ENCODE data around the gene WWC1.

WWC1 gene

DNA sequence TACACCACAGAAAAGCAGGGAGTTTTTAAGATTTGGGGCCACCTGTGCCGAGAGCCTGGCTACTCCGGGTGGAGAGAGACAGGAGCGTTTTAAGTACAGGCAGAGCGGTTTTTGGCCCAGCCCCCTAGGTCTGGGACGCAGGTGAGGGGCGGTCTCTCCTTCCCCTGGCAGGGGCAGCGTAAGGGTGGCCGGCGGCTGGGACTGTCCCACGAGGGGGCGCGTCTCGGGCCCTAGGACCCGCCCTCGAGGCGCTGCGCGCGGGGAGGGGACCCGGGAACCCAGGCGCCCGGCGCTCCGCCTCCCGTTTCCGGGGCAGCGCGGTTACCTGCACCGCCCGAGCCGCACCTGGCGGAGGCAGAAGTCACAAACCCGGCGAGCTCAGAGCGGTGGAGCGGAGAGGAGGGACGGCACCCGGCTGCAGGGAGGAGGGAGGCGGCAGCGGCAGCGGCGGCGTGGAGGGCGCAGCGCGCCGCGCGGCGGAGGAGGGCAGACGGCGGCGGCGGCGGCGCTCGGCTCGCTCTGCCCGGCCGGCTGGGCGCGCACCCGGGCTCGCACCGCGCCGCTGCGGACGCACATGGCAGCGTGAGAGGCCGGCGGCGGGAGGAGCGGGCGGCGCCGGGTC is at the start of gene WWC1:
TSS of gene WWC1 (plus strand) at position 304 of the 622 bp plus-strand sequence. CDS start 508 bp downstream, outside the sequence.
- Mint-ChIP-seq H3K27me3 (peaks cover 14% of the 10 kb centered on the region), H3K4me3 (peak within 1 kb of the TSS; percentile 76), H3K27ac (no peak within 1 kb of the TSS), H3K9me3 (peaks cover 5% of the 10 kb centered on the region), H3K36me3 (no peaks in the 10 kb centered on the region), H3K4me1 (peaks cover 12% of the 10 kb centered on the region)
- DNase-seq (ENCODE audit: low spot score in 2 of 2): peak; percentile 53 to 56
- ATAC-seq (ENCODE audit: low read depth): peak; percentile 90

DNA sequence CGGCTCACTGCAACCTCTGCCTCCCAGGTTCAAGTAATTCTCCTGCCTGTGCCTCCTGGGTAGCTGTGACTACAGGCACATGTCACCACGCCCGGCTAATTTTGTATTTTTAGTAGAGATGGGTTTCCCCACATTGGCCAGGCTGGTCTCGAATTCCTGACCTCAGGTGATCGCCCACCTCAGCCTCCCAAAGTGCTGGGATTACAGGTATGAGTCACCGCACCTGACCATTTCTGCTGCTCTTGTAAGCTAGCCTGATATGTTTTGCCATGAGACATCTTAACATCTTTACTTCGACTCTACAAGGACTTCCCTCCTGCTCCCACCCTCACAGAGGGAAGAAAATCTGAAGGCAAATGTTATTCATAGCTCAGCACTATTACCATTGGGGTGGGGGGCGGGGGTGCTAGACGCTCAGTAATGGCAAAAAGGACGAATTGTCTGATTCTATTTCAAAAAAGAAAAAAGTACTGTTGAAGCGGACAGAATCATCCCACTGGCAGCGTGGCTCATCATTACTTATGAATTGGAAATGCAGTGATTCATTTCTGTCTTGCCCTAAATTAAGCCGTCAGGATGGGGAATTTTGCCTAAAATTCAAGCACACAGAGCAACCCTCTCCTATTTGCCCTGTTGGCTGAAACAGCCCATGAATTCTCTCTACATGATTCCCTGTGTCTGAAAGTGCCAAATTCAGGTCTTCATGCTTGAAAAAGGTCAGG is 46.4 kb upstream of the WWC1 start:
- H3K4me1 Mint-ChIP-seq: no peaks in the 10 kb centered on the region
- no peak for ATAC-seq (ENCODE audit: low read depth)
- peaks cover 7% of the 10 kb centered on the region for H3K27me3 Mint-ChIP-seq
- no peaks in the 10 kb centered on the region for H3K9me3 Mint-ChIP-seq
- DNase-seq (ENCODE audit: low spot score in 2 of 2): no peak
- H3K27ac Mint-ChIP-seq: no peak overlapping the region
- H3K4me3 Mint-ChIP-seq: no peak overlapping the region
- no peaks in the 10 kb centered on the region for H3K36me3 Mint-ChIP-seq

GRCh38 chr5:168249923-168250322 is 41.5 kb upstream of the WWC1 start:
- Mint-ChIP-seq H3K27me3 (peaks cover 7% of the 10 kb centered on the region), H3K9me3 (peaks cover 4% of the 10 kb centered on the region), H3K27ac (no peak overlapping the region), H3K4me3 (no peak overlapping the region), H3K36me3 (no peaks in the 10 kb centered on the region), H3K4me1 (peaks cover 4% of the 10 kb centered on the region)
- ATAC-seq (ENCODE audit: low read depth) (no peak), DNase-seq (ENCODE audit: low spot score in 2 of 2) (no peak)

DNA sequence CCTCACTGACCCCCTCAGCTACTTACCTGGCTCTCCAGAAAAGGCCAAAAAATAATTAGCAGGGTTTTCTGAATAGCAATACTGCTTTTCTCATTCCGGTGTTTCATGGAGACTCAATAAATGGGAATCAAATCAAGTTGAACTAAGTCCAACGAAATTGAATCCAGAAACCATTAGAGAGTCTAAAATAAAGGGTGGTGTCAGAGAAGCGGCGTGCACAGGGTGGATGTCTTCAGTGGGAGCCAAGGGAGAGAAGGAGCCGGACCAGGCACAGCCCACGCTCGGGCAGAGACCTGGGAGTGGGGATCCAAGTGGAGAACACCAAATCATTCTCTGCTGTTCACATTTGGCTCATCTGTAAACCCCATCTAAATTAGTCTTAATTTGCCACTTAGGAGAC is 40.2 kb upstream of the WWC1 start:
- Mint-ChIP-seq H3K4me1 (peaks cover 4% of the 10 kb centered on the region), H3K27ac (no peak overlapping the region), H3K4me3 (no peak overlapping the region), H3K9me3 (peaks cover 4% of the 10 kb centered on the region), H3K36me3 (no peaks in the 10 kb centered on the region), H3K27me3 (peaks cover 6% of the 10 kb centered on the region)
- no peak for DNase-seq (ENCODE audit: low spot score in 2 of 2)
- ATAC-seq (ENCODE audit: low read depth): no peak

DNA sequence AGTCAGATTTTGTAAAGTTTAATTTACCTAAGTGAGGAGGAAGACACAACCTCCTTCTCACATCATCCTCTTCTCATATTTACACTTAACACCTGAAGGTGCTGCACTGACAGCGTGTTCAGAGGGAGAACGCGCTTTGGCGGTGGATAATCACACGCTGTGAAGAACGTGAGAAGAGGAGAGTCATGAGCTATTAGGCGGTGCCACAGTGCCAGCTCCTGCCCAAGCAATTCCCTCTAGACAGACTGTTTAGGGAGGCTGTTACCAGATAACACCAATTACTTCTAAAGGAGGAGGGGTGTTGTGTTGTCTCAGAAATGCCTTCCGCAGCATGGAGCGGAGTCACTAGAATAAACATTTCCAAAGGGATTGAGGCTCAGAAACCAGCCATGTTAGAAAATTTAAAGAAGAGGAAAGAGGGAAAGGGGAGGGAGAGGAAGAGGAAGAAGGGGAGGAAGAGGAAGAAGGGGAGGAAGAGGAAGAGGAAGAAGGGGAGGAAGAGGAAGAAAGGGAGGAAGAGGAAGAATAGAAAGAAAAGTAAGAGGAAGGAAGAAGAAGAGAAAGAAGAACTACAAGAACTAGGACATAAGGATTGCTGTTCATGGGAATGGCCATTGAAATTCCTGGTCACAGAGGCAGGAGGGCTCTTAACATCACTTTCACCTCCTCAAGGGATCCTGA is 37.3 kb upstream of the WWC1 start:
- no peak for DNase-seq (ENCODE audit: low spot score in 2 of 2)
- H3K9me3 Mint-ChIP-seq: peaks cover 4% of the 10 kb centered on the region
- H3K4me3 Mint-ChIP-seq: no peak overlapping the region
- no peaks in the 10 kb centered on the region for H3K36me3 Mint-ChIP-seq
- peaks cover 4% of the 10 kb centered on the region for H3K4me1 Mint-ChIP-seq
- no peak for ATAC-seq (ENCODE audit: low read depth)
- H3K27me3 Mint-ChIP-seq: peaks cover 15% of the 10 kb centered on the region
- H3K27ac Mint-ChIP-seq: no peak overlapping the region

DNA sequence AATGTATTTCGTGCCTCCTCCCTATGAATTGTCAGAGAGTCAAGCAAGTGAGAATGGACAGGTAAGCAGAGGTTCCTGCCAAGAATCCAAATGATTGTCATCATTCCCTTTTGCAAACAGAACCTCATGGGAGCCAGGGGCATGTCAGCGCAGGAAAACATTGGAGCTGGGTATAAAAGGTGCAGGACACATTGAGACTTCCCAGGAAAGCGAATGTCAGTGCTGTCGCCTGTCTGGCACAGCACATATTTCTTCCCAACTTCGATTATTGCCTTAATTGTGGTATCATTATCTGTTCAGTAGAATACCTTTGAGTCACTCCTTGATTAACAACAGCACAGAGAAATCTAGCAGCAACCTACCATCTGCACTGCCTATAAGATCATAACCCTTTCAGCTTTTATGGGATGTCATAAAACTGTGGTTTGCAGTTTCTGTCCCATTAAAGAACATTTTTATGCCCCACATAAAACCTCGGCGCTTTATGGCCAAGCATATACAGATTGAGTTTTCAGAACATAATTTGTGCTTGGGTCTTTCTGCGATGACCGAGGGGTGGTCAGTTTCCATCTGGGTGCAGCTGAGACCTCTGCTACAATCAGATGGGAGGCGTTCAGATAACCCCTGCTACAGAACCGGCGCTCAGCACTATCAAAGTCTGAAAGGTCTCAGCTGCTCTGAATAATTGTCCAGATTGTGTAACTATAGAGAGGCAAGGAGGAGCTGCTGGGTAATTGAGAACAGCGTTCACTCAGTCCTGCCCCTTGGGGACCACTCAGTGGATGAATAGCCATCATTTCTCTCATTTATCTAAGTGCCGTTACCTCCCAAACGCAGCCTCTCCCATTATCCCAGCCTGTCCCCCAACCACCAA is 30.9 kb upstream of the WWC1 start:
- Mint-ChIP-seq H3K9me3 (no peaks in the 10 kb centered on the region), H3K36me3 (no peaks in the 10 kb centered on the region), H3K27me3 (peaks cover 16% of the 10 kb centered on the region), H3K4me3 (no peak overlapping the region), H3K27ac (no peak overlapping the region), H3K4me1 (no peaks in the 10 kb centered on the region)
- ATAC-seq (ENCODE audit: low read depth) (no peak), DNase-seq (ENCODE audit: low spot score in 2 of 2) (no peak)

GRCh38 chr5:168261227-168261571 is 30.2 kb upstream of the WWC1 start:
- Mint-ChIP-seq H3K27me3 (peaks cover 16% of the 10 kb centered on the region), H3K4me1 (no peaks in the 10 kb centered on the region), H3K36me3 (no peaks in the 10 kb centered on the region), H3K4me3 (no peak overlapping the region), H3K27ac (no peak overlapping the region), H3K9me3 (no peaks in the 10 kb centered on the region)
- DNase-seq (ENCODE audit: low spot score in 2 of 2): no peak
- no peak for ATAC-seq (ENCODE audit: low read depth)

DNA sequence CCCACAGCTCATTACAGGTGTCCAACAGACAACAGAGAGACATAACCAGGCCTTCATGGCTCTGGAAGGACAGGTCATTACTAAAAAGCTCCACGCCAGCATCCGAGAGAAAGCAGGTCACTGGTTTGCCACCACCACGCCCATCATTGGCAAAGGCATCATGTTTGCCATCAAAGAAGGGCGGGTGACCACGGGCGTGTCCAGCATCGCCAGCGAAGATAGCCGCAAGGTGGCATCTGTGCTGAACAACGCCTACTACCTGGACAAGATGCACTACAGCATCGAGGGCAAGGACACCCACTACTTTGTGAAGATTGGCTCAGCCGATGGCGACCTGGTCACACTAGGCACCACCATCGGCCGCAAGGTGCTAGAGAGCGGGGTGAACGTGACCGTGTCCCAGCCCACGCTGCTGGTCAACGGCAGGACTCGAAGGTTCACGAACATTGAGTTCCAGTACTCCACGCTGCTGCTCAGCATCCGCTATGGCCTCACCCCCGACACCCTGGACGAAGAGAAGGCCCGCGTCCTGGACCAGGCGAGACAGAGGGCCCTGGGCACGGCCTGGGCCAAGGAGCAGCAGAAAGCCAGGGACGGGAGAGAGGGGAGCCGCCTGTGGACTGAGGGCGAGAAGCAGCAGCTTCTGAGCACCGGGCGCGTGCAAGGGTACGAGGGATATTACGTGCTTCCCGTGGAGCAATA is 29.3 kb upstream of the WWC1 start:
- ATAC-seq (ENCODE audit: low read depth) (no peak), DNase-seq (ENCODE audit: low spot score in 2 of 2) (no peak)
- Mint-ChIP-seq H3K27me3 (peaks cover 12% of the 10 kb centered on the region), H3K36me3 (no peaks in the 10 kb centered on the region), H3K4me1 (no peaks in the 10 kb centered on the region), H3K4me3 (no peak overlapping the region), H3K27ac (no peak overlapping the region), H3K9me3 (no peaks in the 10 kb centered on the region)

GRCh38 chr5:168263121-168263520 is 28.3 kb upstream of the WWC1 start:
- Mint-ChIP-seq H3K4me1 (no peaks in the 10 kb centered on the region), H3K27me3 (peaks cover 7% of the 10 kb centered on the region), H3K36me3 (no peaks in the 10 kb centered on the region), H3K9me3 (no peaks in the 10 kb centered on the region), H3K27ac (no peak overlapping the region), H3K4me3 (no peak overlapping the region)
- DNase-seq (ENCODE audit: low spot score in 2 of 2): no peak
- no peak for ATAC-seq (ENCODE audit: low read depth)

GRCh38 chr5:168266016-168266415 is 25.4 kb upstream of the WWC1 start:
- Mint-ChIP-seq H3K4me3 (no peak overlapping the region), H3K27ac (no peak overlapping the region), H3K9me3 (no peaks in the 10 kb centered on the region), H3K36me3 (no peaks in the 10 kb centered on the region), H3K27me3 (peaks cover 7% of the 10 kb centered on the region), H3K4me1 (peaks cover 10% of the 10 kb centered on the region)
- ATAC-seq (ENCODE audit: low read depth) (no peak), DNase-seq (ENCODE audit: low spot score in 2 of 2) (no peak)

GRCh38 chr5:168268949-168269936 is 22.2 kb upstream of the WWC1 start:
- Mint-ChIP-seq H3K9me3 (peaks cover 4% of the 10 kb centered on the region), H3K4me3 (peak overlapping the region; percentile 38), H3K27me3 (peaks cover 16% of the 10 kb centered on the region), H3K4me1 (peaks cover 10% of the 10 kb centered on the region), H3K36me3 (no peaks in the 10 kb centered on the region), H3K27ac (no peak overlapping the region)
- DNase-seq (ENCODE audit: low spot score in 2 of 2) (peak; percentile 28 to 70), ATAC-seq (ENCODE audit: low read depth) (peak; percentile 60)

GRCh38 chr5:168269937-168270330 is 21.5 kb upstream of the WWC1 start:
- Mint-ChIP-seq H3K27ac (no peak overlapping the region), H3K4me1 (peaks cover 10% of the 10 kb centered on the region), H3K27me3 (peaks cover 18% of the 10 kb centered on the region), H3K4me3 (no peak overlapping the region), H3K9me3 (peaks cover 4% of the 10 kb centered on the region), H3K36me3 (no peaks in the 10 kb centered on the region)
- DNase-seq (ENCODE audit: low spot score in 2 of 2) (no peak), ATAC-seq (ENCODE audit: low read depth) (no peak)

All from memory B cell (primary cell).